H9 (cell line): Measurements from ENCODE around the gene PLBD1. TPM values are rescaled to one million over a fixed set of nuclear protein-coding genes. Genes with fewer than 3 reads are reported as not detected.

ENCODE experiments used
- DNase-seq: peaks from one replicate; pipeline ENCODE4 v3.0.0-alpha.2; 2017
- H2AFZ ChIP-seq: one replicate; pipeline ENCODE4 v1.6.1; 2013; ENCODE audit warnings: mild to moderate bottlenecking, low read length, control low read depth, moderate library complexity
- H2AK5ac ChIP-seq: 2 replicates; pipeline ENCODE4 v1.6.1; 2013; ENCODE audit warnings: low read length, control low read depth, mixed read lengths; ENCODE audit not compliant: insufficient read length
- H2BK120ac ChIP-seq: one replicate; pipeline ENCODE4 v1.6.1; 2013; ENCODE audit warnings: low read depth, mild to moderate bottlenecking, low read length, control low read depth, inconsistent platforms; ENCODE audit not compliant: poor library complexity, severe bottlenecking
- H2BK12ac ChIP-seq: 2 replicates; pipeline ENCODE4 v1.6.1; 2013; ENCODE audit warnings: low read length, control low read depth, mixed read lengths, low read depth; ENCODE audit not compliant: insufficient read length
- H2BK15ac ChIP-seq: 2 replicates; pipeline ENCODE4 v1.6.1; 2013; ENCODE audit warnings: low read depth, low read length, control low read depth
- H2BK20ac ChIP-seq: one replicate; pipeline ENCODE4 v1.6.1; 2013; ENCODE audit warnings: low read depth, mild to moderate bottlenecking, low read length, control low read depth, inconsistent platforms; ENCODE audit not compliant: poor library complexity, severe bottlenecking
- H2BK5ac ChIP-seq: 2 replicates; pipeline ENCODE4 v1.6.1; 2013; ENCODE audit warnings: low read length, control low read depth, mixed read lengths; ENCODE audit not compliant: insufficient read length
- H3K14ac ChIP-seq: 2 replicates; pipeline ENCODE4 v1.6.1; 2013; ENCODE audit warnings: low read length, control low read depth; ENCODE audit not compliant: insufficient read depth
- H3K18ac ChIP-seq: 2 replicates; pipeline ENCODE4 v1.6.1; 2013; ENCODE audit warnings: low read depth, mild to moderate bottlenecking, mixed read lengths, low read length, control low read depth; ENCODE audit not compliant: insufficient read length
- H3K23ac ChIP-seq: 2 replicates; pipeline ENCODE4 v1.6.1; 2013; ENCODE audit warnings: low read length, control low read depth, mixed read lengths, low read depth; ENCODE audit not compliant: insufficient read length
- H3K23me2 ChIP-seq: 2 replicates; pipeline ENCODE4 v1.6.1; 2013; ENCODE audit warnings: low read depth, mild to moderate bottlenecking, mixed read lengths, low read length, control low read depth; ENCODE audit not compliant: insufficient read length, poor library complexity, severe bottlenecking
- H3K27ac ChIP-seq: 2 replicates; pipeline ENCODE4 v1.5.1; 2013; ENCODE audit warnings: low read length, control low read depth, mixed read lengths, low read depth; ENCODE audit not compliant: insufficient read length
- H3K27me3 ChIP-seq: 2 replicates; pipeline ENCODE4 v1.6.1; 2013; ENCODE audit warnings: low read length, control low read depth, inconsistent platforms; ENCODE audit not compliant: insufficient read depth
- H3K4ac ChIP-seq: 2 replicates; pipeline ENCODE4 v1.6.1; 2013; ENCODE audit warnings: low read depth, mild to moderate bottlenecking, control low read depth, inconsistent platforms, low read length, moderate library complexity
- H3K4me1 ChIP-seq: 2 replicates; pipeline ENCODE4 v1.6.1; 2013; ENCODE audit warnings: low read length, control low read depth, inconsistent platforms; ENCODE audit not compliant: insufficient read depth
- H3K4me2 ChIP-seq: 2 replicates; pipeline ENCODE4 v1.6.1; 2013; ENCODE audit warnings: low read length, control low read depth, mixed read lengths; ENCODE audit not compliant: insufficient read length, insufficient read depth
- H3K56ac ChIP-seq: 2 replicates; pipeline ENCODE4 v1.6.1; 2013; ENCODE audit warnings: low read depth, mild to moderate bottlenecking, mixed read lengths, low read length, control low read depth; ENCODE audit not compliant: insufficient read length
- H3K79me1 ChIP-seq: 2 replicates; pipeline ENCODE4 v1.6.1; 2013; ENCODE audit warnings: low read depth, mild to moderate bottlenecking, moderate library complexity, low read length, control low read depth, inconsistent platforms; ENCODE audit not compliant: insufficient read depth, poor library complexity, severe bottlenecking
- H3K79me2 ChIP-seq: 2 replicates; pipeline ENCODE4 v1.6.1; 2013; ENCODE audit warnings: low read length, control low read depth, inconsistent platforms; ENCODE audit not compliant: insufficient read depth
- H3K9ac ChIP-seq: 2 replicates; pipeline ENCODE4 v1.6.1; 2013; ENCODE audit warnings: low read length, control low read depth, mixed read lengths; ENCODE audit not compliant: insufficient read length; ENCODE audit errors: extremely low read depth
- H3K9me3 ChIP-seq: one replicate; pipeline ENCODE4 v1.6.1; 2013; ENCODE audit warnings: low read depth, low read length, inconsistent platforms; ENCODE audit not compliant: control insufficient read depth
- H3T11ph ChIP-seq: one replicate; pipeline ENCODE4 v1.6.1; 2013; ENCODE audit warnings: mild to moderate bottlenecking, low read length, control low read depth, inconsistent platforms
- H4K20me1 ChIP-seq: one replicate; pipeline ENCODE4 v1.6.1; 2013; ENCODE audit not compliant: control insufficient read depth, insufficient read length, insufficient read depth
- H4K5ac ChIP-seq: 2 replicates; pipeline ENCODE4 v1.6.1; 2013; ENCODE audit warnings: low read depth, mild to moderate bottlenecking, mixed read lengths, low read length, control low read depth; ENCODE audit not compliant: insufficient read length
- H4K8ac ChIP-seq: replicated peaks from 2 replicates; pipeline ENCODE4 v1.6.1; 2013; ENCODE audit warnings: low read length, control low read depth, mixed read lengths, low read depth; ENCODE audit not compliant: insufficient read length
- H4K91ac ChIP-seq: 2 replicates; pipeline ENCODE4 v1.6.1; 2013; ENCODE audit warnings: low read depth, mild to moderate bottlenecking, moderate library complexity, mixed read lengths, low read length, control low read depth; ENCODE audit not compliant: insufficient read length
- H3K27ac Mint-ChIP-seq, 3 experiments: 2 replicates in 2 of 3; 3 replicates in 1 of 3; pipeline ENCODE4 v1.8.0; 2020 to 2021; ENCODE audit warnings: mixed read lengths in 3 of 3, mild to moderate bottlenecking in 1 of 3, moderate library complexity in 1 of 3
- H3K27me3 Mint-ChIP-seq: 2 replicates; pipeline ENCODE4 v1.8.0; 2021; ENCODE audit warnings: low read depth, mild to moderate bottlenecking, moderate library complexity, mixed read lengths
- H3K36me3 Mint-ChIP-seq, 3 experiments: 2 replicates in 2 of 3; 3 replicates in 1 of 3; pipeline ENCODE4 v1.8.0; 2020 to 2021; ENCODE audit warnings: low read depth in 3 of 3, mixed read lengths in 3 of 3; ENCODE audit not compliant: insufficient read depth in 1 of 3
- H3K4me1 Mint-ChIP-seq, 2 experiments: 2 replicates each; pipeline ENCODE4 v1.8.0; 2020; ENCODE audit warnings: mixed read lengths in 2 of 2
- H3K4me3 Mint-ChIP-seq, 2 experiments: 2 replicates in 1 of 2; 3 replicates in 1 of 2; pipeline ENCODE4 v1.8.0; 2020 to 2021; ENCODE audit warnings: mild to moderate bottlenecking in 2 of 2, mixed read lengths in 2 of 2, moderate library complexity in 1 of 2
- H3K9me3 Mint-ChIP-seq, 2 experiments: 2 replicates in 1 of 2; 3 replicates in 1 of 2; pipeline ENCODE4 v1.8.0; 2020; ENCODE audit warnings: mild to moderate bottlenecking in 2 of 2, mixed read lengths in 2 of 2, moderate library complexity in 1 of 2
- CTCF ChIP-seq: fragments of 200-600 bp; sonication (generic); conservative IDR thresholded peaks from 3 replicates; pipeline ENCODE4 v1.8.0; 2021; ENCODE audit warnings: antibody characterized with exemption, mild to moderate bottlenecking
- total RNA-seq: library from RNA; stranded (reverse); gene quantifications from 2 replicates; pipeline ENCODE4 v1.2.1, GENCODE V29; 2021

Gene PLBD1
- total RNA-seq, 1 experiment from 2014 or later = 15.5 TPM

GRCh38 chr12:14481201-14481600 lies 86.5 kb downstream of the PLBD1 start:
- Histone ChIP-seq H2AFZ (no peak overlapping the region), H4K91ac (no peak overlapping the region), H3K27me3 (no peaks in the 10 kb centered on the region), H3K4me1 (no peaks in the 10 kb centered on the region), H3K4ac (no peak overlapping the region), H3K27ac (no peak overlapping the region), H3K9me3 (no peaks in the 10 kb centered on the region), H4K5ac (no peak overlapping the region), H3K23ac (no peak overlapping the region), H3K18ac (no peak overlapping the region), H3K9ac (no peak overlapping the region), H3K14ac (no peak overlapping the region), H3K79me1 (no peaks in the 10 kb centered on the region), H3K56ac (no peak overlapping the region), H4K8ac (no peak overlapping the region), H2BK20ac (no peak overlapping the region), H4K20me1 (no peaks in the 10 kb centered on the region), H2BK12ac (no peak overlapping the region), H3K79me2 (no peaks in the 10 kb centered on the region), H2BK5ac (no peak overlapping the region), H2AK5ac (no peak overlapping the region), H3K4me2 (no peak overlapping the region), H2BK15ac (no peak overlapping the region), H3K23me2 (no peaks in the 10 kb centered on the region), H3T11ph (no peak overlapping the region), H2BK120ac (no peak overlapping the region)
- Mint-ChIP-seq H3K4me3 (no peak overlapping the region), H3K27ac (no peak overlapping the region), H3K27me3 (no peaks in the 10 kb centered on the region), H3K36me3 (peaks cover 48 to 84% (median 74%) of the 10 kb centered on the region in 3 experiments), H3K9me3 (no peaks in the 10 kb centered on the region), H3K4me1 (no peaks in the 10 kb centered on the region)
- no peak for TF ChIP-seq CTCF
- DNase-seq = no peak
